Panc1 (cell line): ENCODE results near the gene PLPPR2. TPM values are rescaled to one million over a fixed set of nuclear protein-coding genes. Genes with fewer than 3 reads are reported as not detected.

Experiments used
- ATAC-seq: fragments of 200-7000 bp; cut with Tn5 transposase; 2 replicates; pipeline ENCODE4 v1.9.1; 2020; ENCODE audit warnings: mild to moderate bottlenecking, moderate library complexity
- BruUV-seq: library from RNA; stranded (reverse); fragments of 400-500 nt; replicated peaks from 2 replicates; lab custom pipeline; 2021; lab: Mats Ljungman, UMichigan
- CTCF ChIA-PET: fragments of 300-600 bp; sonication (Branson Sonifier 250); formaldehyde crosslinking; loops from one replicate; lab custom pipeline; 2022; ENCODE audit warnings: antibody characterized with exemption; lab: Charles Lee
- POLR2A ChIA-PET: fragments of 300-600 bp; sonication (Branson Sonifier 250); formaldehyde crosslinking; loops from one replicate; lab custom pipeline; 2022; ENCODE audit warnings: antibody characterized with exemption; lab: Charles Lee
- DNase-seq: peaks from one replicate; pipeline ENCODE4 v3.0.0-alpha.2; 2010; ENCODE audit warnings: low read depth, low spot score
- H3K27ac ChIP-seq: 2 replicates; pipeline ENCODE4 v1.5.1; 2011; ENCODE audit warnings: mild to moderate bottlenecking, low read length, inconsistent platforms
- H3K27me3 ChIP-seq: fragments of 200-500 bp; sonication (Bioruptor generic); 2 replicates; pipeline ENCODE4 v1.6.0; 2014; ENCODE audit warnings: low read length, inconsistent platforms; ENCODE audit not compliant: control insufficient read depth, insufficient read depth
- H3K36me3 ChIP-seq: fragments of 200-500 bp; sonication (Bioruptor generic); 2 replicates; pipeline ENCODE4 v1.5.1; 2014; ENCODE audit warnings: inconsistent platforms, mild to moderate bottlenecking, low read length, moderate library complexity; ENCODE audit not compliant: control insufficient read depth, insufficient read depth
- H3K4me1 ChIP-seq: 2 replicates; pipeline ENCODE4 v1.5.1; 2011; ENCODE audit warnings: inconsistent platforms, mild to moderate bottlenecking, low read length, moderate library complexity; ENCODE audit not compliant: control insufficient read depth, insufficient read depth
- H3K4me3 ChIP-seq, 2 experiments: 2 replicates each; pipeline ENCODE4 v1.5.1; 2011 to 2012; ENCODE audit warnings: low read depth in 2 of 2, low read length in 2 of 2, mild to moderate bottlenecking in 2 of 2, inconsistent platforms in 1 of 2, moderate library complexity in 1 of 2
- H3K9me3 ChIP-seq: fragments of 200-500 bp; sonication (Bioruptor generic); 2 replicates; pipeline ENCODE4 v1.5.1; 2014; ENCODE audit warnings: low read depth, mild to moderate bottlenecking, inconsistent platforms, low read length, moderate library complexity; ENCODE audit not compliant: control insufficient read depth, insufficient read depth
- CTCF ChIP-seq: fragments of 450-650 bp; IDR thresholded peaks from 2 replicates; pipeline ENCODE4 v1.5.1; 2017; ENCODE audit warnings: mild to moderate bottlenecking
- POLR2AphosphoS5 ChIP-seq: IDR thresholded peaks from 2 replicates; pipeline ENCODE4 v1.6.1; 2012; ENCODE audit warnings: mild to moderate bottlenecking, low read depth, low read length, moderate library complexity
- SIN3A ChIP-seq: IDR thresholded peaks from 2 replicates; pipeline ENCODE4 v1.6.1; 2012; ENCODE audit warnings: low read depth, mild to moderate bottlenecking, low read length, moderate library complexity, borderline replicate concordance; ENCODE audit not compliant: insufficient read depth
- TCF7L2 ChIP-seq: IDR thresholded peaks from 2 replicates; pipeline ENCODE4 v1.6.1; 2011; ENCODE audit warnings: mild to moderate bottlenecking, low read depth, low read length, inconsistent platforms
- in situ Hi-C: cut with HindIII; loops from 2 replicates; pipeline ENCODE4 v1.10.0; 2016; ENCODE audit warnings: low sequenced_read_pairs, low pct_unique_long_range_greater_than_20kb
- intact Hi-C: fragments of 100-400 bp; cut with micrococcal nuclease; formaldehyde crosslinking; loops from one replicate; pipeline ENCODE4 v1.10.0; 2022; ENCODE audit not compliant: unreplicated experiment
- total RNA-seq: library from RNA; stranded (reverse); gene quantifications from one replicate; pipeline ENCODE4 v1.2.1, GENCODE V29; 2021; ENCODE audit not compliant: unreplicated experiment
- TF ChIP-seq, protein P1 (sequence below), 2 experiments: IDR thresholded peaks; 2 replicates each; pipeline ENCODE4 v1.6.1; 2011 to 2012; ENCODE audit warnings: low read depth in 2 of 2, control low read depth in 1 of 2, low read length in 1 of 2, mild to moderate bottlenecking in 1 of 2, moderate library complexity in 1 of 2; ENCODE audit not compliant: insufficient read depth in 1 of 2

The PLPPR2 gene
- total RNA-seq, 1 experiment from 2014 or later, result 43.3 TPM

- POLR2A ChIA-PET, result interaction anchor here (0.6 to 1.7 kb wide), 2 partner anchors 15 to 29 kb away, joined by 8 read pairs; partner anchors contain the start of gene SWSAP1
- intact Hi-C loops, result no loop called here
- H3K27ac ChIP-seq, result peak overlapping the region; percentile 88
Observed at GRCh38 chr19:11345122-11345803, 10.0 kb upstream of the PLPPR2 start.

DNA sequence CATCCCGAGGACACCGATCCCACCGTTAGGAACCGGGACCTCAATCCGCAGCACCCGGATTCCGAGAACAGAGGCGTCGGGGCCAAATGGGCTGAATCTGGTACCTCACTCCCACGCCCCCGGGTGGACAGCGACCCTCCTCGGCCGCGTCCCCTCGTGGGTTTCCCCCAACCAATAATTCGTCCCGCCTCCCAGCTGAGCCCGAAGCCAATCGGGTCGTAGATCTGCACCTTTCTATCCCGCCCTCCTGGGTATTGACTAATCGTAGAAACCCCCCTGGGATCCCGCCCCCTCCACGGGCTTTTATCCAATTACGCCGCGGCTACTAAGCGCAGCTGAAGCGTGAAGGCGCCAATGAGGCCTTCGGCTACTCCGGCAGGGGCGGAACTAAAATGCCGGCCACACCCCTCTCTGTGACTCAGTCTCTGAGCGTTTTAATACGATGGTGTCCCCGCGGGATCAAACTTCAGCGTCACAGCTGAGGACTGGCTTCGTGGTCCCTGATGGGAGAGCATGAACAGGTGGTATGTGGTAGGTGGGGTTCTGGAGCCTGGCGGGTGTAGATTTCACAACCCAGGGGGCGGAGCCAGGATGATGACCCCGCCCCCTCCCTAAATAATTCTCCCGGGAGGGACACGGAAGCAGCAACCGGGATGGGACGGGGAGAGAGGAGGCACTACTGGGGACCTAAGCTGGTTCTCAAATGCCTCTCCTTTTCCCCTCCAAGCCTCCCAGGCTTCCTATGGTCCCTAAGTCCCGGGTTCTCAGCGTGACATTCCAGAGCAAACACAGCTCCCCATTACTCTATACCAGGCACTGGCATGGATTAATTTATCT, 8.9 kb upstream of the PLPPR2 start, which contains the start of the genes CCDC159 and TMEM205:
Gene CCDC159 (plus strand): TSS at position 416 of the 837 bp plus-strand sequence. CDS start 88 bp downstream, at position 504.
Gene TMEM205 (minus strand): TSS at position 165 of the 837 bp plus-strand sequence. CDS start 649 bp downstream, outside the sequence.
- CTCF ChIA-PET, result interaction anchor here (0.6 kb wide), 2 partner anchors 52 to 104 kb away, joined by 3 read pairs; no protein-coding TSS in a partner anchor
- in situ Hi-C loops (no loop called here), intact Hi-C loops (no loop called here)
- peak; percentile 96 for DNase-seq
- H3K36me3 ChIP-seq, result no peaks in the 10 kb centered on the region
- TF ChIP-seq CTCF (no peak), SIN3A (0 out of 2 replicates have a peak, but pooled peaks have one; percentile 9), POLR2AphosphoS5 (peak; percentile 65)
- TF ChIP-seq, protein P1, sequence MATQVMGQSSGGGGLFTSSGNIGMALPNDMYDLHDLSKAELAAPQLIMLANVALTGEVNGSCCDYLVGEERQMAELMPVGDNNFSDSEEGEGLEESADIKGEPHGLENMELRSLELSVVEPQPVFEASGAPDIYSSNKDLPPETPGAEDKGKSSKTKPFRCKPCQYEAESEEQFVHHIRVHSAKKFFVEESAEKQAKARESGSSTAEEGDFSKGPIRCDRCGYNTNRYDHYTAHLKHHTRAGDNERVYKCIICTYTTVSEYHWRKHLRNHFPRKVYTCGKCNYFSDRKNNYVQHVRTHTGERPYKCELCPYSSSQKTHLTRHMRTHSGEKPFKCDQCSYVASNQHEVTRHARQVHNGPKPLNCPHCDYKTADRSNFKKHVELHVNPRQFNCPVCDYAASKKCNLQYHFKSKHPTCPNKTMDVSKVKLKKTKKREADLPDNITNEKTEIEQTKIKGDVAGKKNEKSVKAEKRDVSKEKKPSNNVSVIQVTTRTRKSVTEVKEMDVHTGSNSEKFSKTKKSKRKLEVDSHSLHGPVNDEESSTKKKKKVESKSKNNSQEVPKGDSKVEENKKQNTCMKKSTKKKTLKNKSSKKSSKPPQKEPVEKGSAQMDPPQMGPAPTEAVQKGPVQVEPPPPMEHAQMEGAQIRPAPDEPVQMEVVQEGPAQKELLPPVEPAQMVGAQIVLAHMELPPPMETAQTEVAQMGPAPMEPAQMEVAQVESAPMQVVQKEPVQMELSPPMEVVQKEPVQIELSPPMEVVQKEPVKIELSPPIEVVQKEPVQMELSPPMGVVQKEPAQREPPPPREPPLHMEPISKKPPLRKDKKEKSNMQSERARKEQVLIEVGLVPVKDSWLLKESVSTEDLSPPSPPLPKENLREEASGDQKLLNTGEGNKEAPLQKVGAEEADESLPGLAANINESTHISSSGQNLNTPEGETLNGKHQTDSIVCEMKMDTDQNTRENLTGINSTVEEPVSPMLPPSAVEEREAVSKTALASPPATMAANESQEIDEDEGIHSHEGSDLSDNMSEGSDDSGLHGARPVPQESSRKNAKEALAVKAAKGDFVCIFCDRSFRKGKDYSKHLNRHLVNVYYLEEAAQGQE (IDR thresholded peaks at IDR 0.05; ENCODE audit: insufficient read depth in 1 of 2, low read depth in 2 of 2, low read length in 1 of 2), result peak; percentile 32 to 36; a peak in 1 of 4 replicates
- TSS peak; percentile 77 for BruUV-seq
- peak within 1 kb of the TSS; percentile 58 to 78 for H3K4me3 ChIP-seq
- POLR2A ChIA-PET, result no interaction called here
- peak within 1 kb of the TSS; percentile 95 for H3K27ac ChIP-seq
- no peaks in the 10 kb centered on the region for H3K27me3 ChIP-seq
- peak; percentile 93 for ATAC-seq
- peaks cover 17% of the 10 kb centered on the region for H3K4me1 ChIP-seq
- H3K9me3 ChIP-seq, result no peaks in the 10 kb centered on the region

More at GRCh38 chr19:11345122-11345803, 10.0 kb upstream of the PLPPR2 start:
- Histone ChIP-seq H3K36me3 (no peaks in the 10 kb centered on the region), H3K9me3 (no peaks in the 10 kb centered on the region), H3K27me3 (no peaks in the 10 kb centered on the region), H3K4me3 (peak overlapping the region; percentile 58 to 78), H3K4me1 (peaks cover 17% of the 10 kb centered on the region)
- TF ChIP-seq, protein P1 (IDR thresholded peaks at IDR 0.05; ENCODE audit: insufficient read depth in 1 of 2, low read depth in 2 of 2, low read length in 1 of 2), result no peak
- TF ChIP-seq POLR2AphosphoS5 (no peak), TCF7L2 (no peak), SIN3A (no peak), CTCF (no peak)
- CTCF ChIA-PET, result interaction anchor here (0.6 to 1.0 kb wide), 2 partner anchors 8 to 102 kb away, joined by 5 to 6 read pairs; no protein-coding TSS in a partner anchor
- DNase-seq (no peak), ATAC-seq (no peak)
- no TSS peak for BruUV-seq
- in situ Hi-C loops, result no loop called here
